ENCODE results near the gene NCOA1. TPM values are rescaled to one million over a fixed set of nuclear protein-coding genes. Genes with fewer than 3 reads are reported as not detected.

NCOA1 gene
- total and polyA plus RNA-seq, 2 donors (not counting 3 experiments of a cell fraction or from before 2014, with no cell fraction given) = 11.4 to 14.1 TPM

GRCh38 chr2:24791452-24791851, 300.4 kb downstream of the NCOA1 start:
- H3K36me3 ChIP-seq (ENCODE audit: control insufficient read depth in 2 of 2, extremely low read depth in 1 of 2, insufficient read depth in 2 of 2, low read length in 2 of 2) = no peaks in the 10 kb centered on the region
- no peak overlapping the region for H3K9ac ChIP-seq (replicated peaks; ENCODE audit: extremely low read depth, insufficient read depth, low read length)
- H2AFZ ChIP-seq (ENCODE audit: low read depth, low read length) = no peak overlapping the region
- POLR2A ChIA-PET = no interaction called here
- CTCF ChIA-PET = interaction anchor here (1.2 to 3.2 kb wide), 4 partner anchors 11 to 369 kb away, joined by 4 to 43 read pairs (median 11); no protein-coding TSS in a partner anchor
- no peaks in the 10 kb centered on the region for H3K9me1 ChIP-seq (replicated peaks; ENCODE audit: control insufficient read depth, extremely low read depth, insufficient read depth, low read length)
- no peak overlapping the region for H3K4me3 ChIP-seq (replicated peaks in 1 of 3; ENCODE audit: insufficient read depth in 1 of 3, low read depth in 1 of 3, low read length in 3 of 3)
- H3K4me2 ChIP-seq (ENCODE audit: insufficient read depth, low read length) = no peak overlapping the region
- peaks cover 20% of the 10 kb centered on the region for H3K4me1 ChIP-seq (ENCODE audit: control insufficient read depth, extremely low read depth, insufficient read depth, low read length)
- DNase-seq (ENCODE audit: low read depth, low spot score) = no peak
- no peak for TF ChIP-seq POLR2A (IDR thresholded peaks at IDR 0.05; ENCODE audit: low read depth, low read length)
- TF ChIP-seq, protein P1, sequence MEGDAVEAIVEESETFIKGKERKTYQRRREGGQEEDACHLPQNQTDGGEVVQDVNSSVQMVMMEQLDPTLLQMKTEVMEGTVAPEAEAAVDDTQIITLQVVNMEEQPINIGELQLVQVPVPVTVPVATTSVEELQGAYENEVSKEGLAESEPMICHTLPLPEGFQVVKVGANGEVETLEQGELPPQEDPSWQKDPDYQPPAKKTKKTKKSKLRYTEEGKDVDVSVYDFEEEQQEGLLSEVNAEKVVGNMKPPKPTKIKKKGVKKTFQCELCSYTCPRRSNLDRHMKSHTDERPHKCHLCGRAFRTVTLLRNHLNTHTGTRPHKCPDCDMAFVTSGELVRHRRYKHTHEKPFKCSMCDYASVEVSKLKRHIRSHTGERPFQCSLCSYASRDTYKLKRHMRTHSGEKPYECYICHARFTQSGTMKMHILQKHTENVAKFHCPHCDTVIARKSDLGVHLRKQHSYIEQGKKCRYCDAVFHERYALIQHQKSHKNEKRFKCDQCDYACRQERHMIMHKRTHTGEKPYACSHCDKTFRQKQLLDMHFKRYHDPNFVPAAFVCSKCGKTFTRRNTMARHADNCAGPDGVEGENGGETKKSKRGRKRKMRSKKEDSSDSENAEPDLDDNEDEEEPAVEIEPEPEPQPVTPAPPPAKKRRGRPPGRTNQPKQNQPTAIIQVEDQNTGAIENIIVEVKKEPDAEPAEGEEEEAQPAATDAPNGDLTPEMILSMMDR (IDR thresholded peaks at IDR 0.05; ENCODE audit: extremely low read depth in 1 of 2, insufficient read depth in 1 of 2, low read depth in 1 of 2, low read length in 2 of 2) = no peak
- TF ChIP-seq JUN (IDR thresholded peaks at IDR 0.05; ENCODE audit: borderline replicate concordance, insufficient read depth, insufficient read length, low read depth) = no peak
- TF ChIP-seq POLR2AphosphoS5 (IDR thresholded peaks at IDR 0.05; ENCODE audit: insufficient read depth, low read depth, low read length) = no peak
- no peak for TF ChIP-seq FOS (IDR thresholded peaks at IDR 0.05; ENCODE audit: borderline replicate concordance, insufficient read depth, low read length)
- TF ChIP-seq MYC (IDR thresholded peaks at IDR 0.05; ENCODE audit: low read depth, low read length) = no peak
- no peak for TF ChIP-seq EZH2 (IDR thresholded peaks at IDR 0.05; ENCODE audit: borderline replicate concordance, low read depth, low read length, severe bottlenecking)
- no peak for TF ChIP-seq GATA2 (IDR thresholded peaks at IDR 0.05; ENCODE audit: insufficient read depth, insufficient read length, low read depth, low read length)
- TF ChIP-seq MAX (IDR thresholded peaks at IDR 0.05; ENCODE audit: insufficient read depth, insufficient read length) = no peak
- H3K27ac ChIP-seq (ENCODE audit: insufficient read depth, low read depth, low read length) = no peak overlapping the region
- dilution Hi-C loops (cut with MboI; ENCODE audit: extremely low pct_ligation_motif_present, low sequenced_read_pairs) = no loop called here
- FAIRE-seq = no peak
- H3K79me2 ChIP-seq (ENCODE audit: control insufficient read depth, insufficient read depth, low read length) = peaks cover 30% of the 10 kb centered on the region
- no peaks in the 10 kb centered on the region for H3K9me3 ChIP-seq (replicated peaks; ENCODE audit: control insufficient read depth, insufficient read depth, low read length)
- no TSS peak for BruUV-seq (replicated peaks)
- H4K20me1 ChIP-seq (replicated peaks; ENCODE audit: control insufficient read depth, extremely low read depth, insufficient read depth, low read length) = no peaks in the 10 kb centered on the region
- intact Hi-C loops (cut with micrococcal nuclease) = loop anchor here (5.0 kb wide), 1 partner anchor 89 kb away; no protein-coding TSS in a partner anchor
- no peaks in the 10 kb centered on the region for H3K27me3 ChIP-seq (ENCODE audit: control insufficient read depth in 2 of 2, insufficient read depth in 2 of 2, low read length in 2 of 2)

All from endothelial cell of umbilical vein (primary cell).